HG03066 (cell line): ENCODE data around the gene ANKUB1.
"Not testable (repeated sequence)": the region's sequence is repeated elsewhere in the genome, so short reads cannot be mapped to it uniquely, and the experiment has no call there.

Experiments used
- ATAC-seq: cut with Tn5 transposase; IDR thresholded peaks from one replicate; pipeline ENCODE4 v1.9.1; 2021; ENCODE audit warnings: low read depth; ENCODE audit not compliant: unreplicated experiment

ANKUB1 gene, protein sequence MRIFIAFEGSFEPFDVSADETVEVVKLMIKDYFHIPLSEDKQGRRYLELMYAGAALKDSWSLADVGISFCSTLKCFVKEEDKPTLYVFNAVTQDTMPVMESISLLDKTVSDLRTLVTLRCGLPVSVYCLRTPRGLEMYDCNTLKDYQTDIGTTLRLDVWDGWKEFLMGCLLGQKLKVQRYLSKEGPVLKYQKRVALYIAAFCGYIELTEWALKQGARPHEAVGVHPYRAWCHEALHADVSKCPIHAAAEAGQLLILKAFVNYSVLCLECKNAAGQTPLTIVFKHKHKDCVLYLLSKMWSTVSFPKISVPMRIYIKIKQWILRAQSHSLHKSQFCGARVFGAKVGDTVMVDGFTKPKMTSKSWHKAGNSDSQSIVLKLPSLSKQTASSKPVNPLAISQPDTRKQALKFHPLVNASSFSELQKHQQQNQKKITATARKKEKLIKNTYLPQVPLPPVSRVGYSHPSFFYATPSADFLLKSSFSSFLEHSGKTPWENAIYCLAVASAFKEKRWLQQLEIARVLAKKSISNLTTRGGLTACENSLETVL

GRCh38 chr3:149792452-149793270 lies at the start of gene ANKUB1:
ANKUB1 (minus strand) TSS chr3:149792554; CDS start chr3:149792366, 188 bp downstream.
- ATAC-seq: no peak

GRCh38 chr3:149839896-149840295 lies 47.5 kb upstream of the ANKUB1 start:
- ATAC-seq: no peak

GRCh38 chr3:149839469-149839868 lies 47.1 kb upstream of the ANKUB1 start:
- ATAC-seq: not testable (repeated sequence)

GRCh38 chr3:149838491-149838890 lies 46.1 kb upstream of the ANKUB1 start:
- ATAC-seq: not testable (repeated sequence)

DNA sequence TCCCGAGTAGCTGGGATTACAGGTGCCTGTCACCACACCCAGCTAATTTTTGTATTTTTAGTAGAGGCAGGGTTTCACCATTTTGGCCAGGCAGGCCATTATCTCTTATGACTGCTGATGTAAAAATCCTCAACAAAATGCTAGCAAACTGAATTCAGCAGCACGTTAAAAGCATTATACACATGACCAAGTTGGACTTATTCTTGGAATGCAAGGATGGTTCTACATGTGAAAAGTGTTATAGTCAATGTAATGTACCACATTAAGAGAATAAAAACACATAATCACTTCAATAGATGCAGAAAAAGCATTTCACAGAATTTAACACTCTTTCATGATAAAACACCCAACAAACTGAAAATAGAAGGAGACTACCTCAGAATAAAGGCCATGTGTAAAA lies 40.9 kb upstream of the ANKUB1 start:
- no peak for ATAC-seq

DNA sequence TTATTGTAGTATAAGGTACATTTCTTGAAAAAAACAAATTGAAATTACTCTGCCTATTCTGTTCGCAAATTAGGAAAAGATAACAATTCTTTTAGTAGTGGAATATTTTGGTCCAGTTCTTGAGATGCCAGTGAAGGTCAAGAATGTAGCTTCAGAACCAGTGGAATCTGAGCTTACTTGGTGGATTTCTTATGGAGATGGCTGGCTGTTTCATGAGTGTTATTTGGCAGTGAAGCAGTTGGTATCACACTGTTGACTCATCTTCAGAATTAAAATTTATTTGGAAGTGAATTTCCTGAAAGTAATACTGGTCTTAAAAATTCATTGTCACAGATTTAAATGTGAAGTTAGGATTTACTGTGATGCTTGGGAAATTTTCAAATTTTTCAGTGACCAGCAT lies 39.7 kb upstream of the ANKUB1 start:
- ATAC-seq: no peak

GRCh38 chr3:149831321-149831720 lies 39.0 kb upstream of the ANKUB1 start:
- ATAC-seq: no peak

GRCh38 chr3:149830902-149831301 lies 38.5 kb upstream of the ANKUB1 start:
- no peak for ATAC-seq

- not testable (repeated sequence) for ATAC-seq
These were observed 37.3 kb upstream of the ANKUB1 start for GRCh38 chr3:149829631-149830030.

- no peak for ATAC-seq
These were observed 36.0 kb upstream of the ANKUB1 start for GRCh38 chr3:149828390-149828789.

DNA sequence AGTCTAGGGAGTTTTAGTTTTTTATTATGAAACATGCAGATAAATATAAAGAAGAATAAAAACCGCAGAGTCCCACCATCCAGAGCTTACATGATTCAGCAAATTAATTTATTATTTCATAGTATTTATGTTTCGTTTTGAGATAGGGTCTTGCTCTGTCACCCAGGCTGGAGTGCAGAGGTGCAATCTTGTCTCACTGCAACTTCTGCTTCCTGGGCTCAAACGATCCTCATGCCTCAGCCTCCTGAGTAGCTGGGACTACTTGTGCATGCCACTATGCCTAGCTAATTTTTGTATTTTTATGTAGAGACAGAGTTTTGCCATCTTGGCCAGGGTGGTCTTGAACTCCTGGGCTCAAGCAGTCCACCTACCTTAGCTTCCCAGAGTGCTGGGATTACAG lies 34.3 kb upstream of the ANKUB1 start:
- ATAC-seq: no peak

- ATAC-seq: no peak
These were observed 27.8 kb upstream of the ANKUB1 start for GRCh38 chr3:149820183-149820582.

DNA sequence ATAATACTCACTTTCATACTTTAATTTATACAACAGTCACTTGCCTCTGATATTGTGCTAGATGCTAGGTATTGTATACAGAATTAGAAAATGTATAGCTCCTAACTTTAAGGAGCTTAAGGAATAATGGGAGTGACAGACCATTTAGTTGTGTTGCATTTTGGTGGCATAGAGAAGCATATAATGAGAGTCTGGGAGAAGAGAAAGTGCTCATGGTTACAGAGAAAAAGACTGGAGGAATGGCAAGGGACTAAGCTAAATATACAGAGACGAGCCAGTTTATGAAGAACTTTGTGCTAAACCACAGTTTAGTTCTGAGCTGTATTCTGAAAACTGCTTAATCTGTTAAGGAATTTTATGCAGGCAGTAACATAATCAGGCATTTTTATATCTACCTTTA lies 27.1 kb upstream of the ANKUB1 start:
- no peak for ATAC-seq

- no peak for ATAC-seq
These were observed 24.6 kb upstream of the ANKUB1 start for GRCh38 chr3:149816986-149817385.

- ATAC-seq: no peak
These were observed 24.0 kb upstream of the ANKUB1 start for GRCh38 chr3:149816311-149816710.

- ATAC-seq: no peak
These were observed 23.4 kb upstream of the ANKUB1 start for GRCh38 chr3:149815728-149816127.

GRCh38 chr3:149815321-149815720 lies 23.0 kb upstream of the ANKUB1 start:
- no peak for ATAC-seq

DNA sequence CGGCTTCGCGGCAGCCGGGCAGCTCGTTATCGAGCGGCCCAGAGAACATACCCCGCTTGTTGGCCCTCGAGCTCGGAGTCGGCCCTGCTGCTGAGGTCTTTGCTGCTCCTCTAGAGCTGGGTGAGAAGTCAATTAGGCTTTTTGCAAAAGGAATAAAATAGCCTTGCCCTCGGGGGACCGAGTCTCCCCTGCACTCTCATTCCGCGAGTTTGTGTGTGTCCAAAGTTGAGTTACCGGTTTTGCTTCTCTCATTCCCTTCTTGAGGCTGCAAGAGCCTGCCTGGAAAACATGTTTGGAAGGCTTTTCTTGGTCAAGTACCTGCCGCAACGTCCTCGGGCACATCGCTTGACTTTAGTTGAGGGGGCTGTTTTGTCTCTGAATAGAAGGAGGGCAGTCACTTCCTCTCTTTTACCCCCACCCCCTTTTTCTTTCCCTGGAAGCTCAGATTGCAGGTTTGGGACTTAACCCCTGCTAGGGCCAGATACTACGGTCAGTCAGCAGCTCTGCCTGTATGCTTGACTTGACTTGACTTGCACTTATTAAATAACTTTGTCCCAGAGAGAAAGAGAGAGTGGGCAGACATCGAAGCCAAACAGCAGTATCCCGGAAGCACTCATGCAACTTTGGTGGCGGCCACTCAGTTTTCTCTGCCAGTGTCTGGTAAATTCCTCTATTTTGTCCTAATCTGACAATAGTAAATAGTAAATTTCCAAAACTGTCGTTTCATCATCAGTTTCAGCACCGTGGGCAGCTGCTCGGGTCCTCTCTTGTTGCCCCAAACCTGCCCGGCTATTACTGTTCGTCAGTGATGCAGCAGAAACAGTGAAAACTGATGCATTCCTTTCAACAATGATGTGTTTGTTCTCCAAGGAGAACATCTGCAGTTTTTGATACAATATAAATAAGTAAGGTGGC lies 21.3 kb upstream of the ANKUB1 start:
- peak; percentile 14 for ATAC-seq

- ATAC-seq: peak; percentile 94
These were observed 20.4 kb upstream of the ANKUB1 start, which contains the start of gene RNF13 for GRCh38 chr3:149812606-149813366. RNF13 (plus strand) TSS chr3:149813215; CDS start chr3:149846027, 32,812 bp downstream.
